GM12878 (cell line): ENCODE results near the gene CILP. TPM values are rescaled to one million over a fixed set of nuclear protein-coding genes. Genes with fewer than 3 reads are reported as not detected.

ENCODE experiments used
- BACH1 ChIP-seq: fragments of 450-650 bp; IDR thresholded peaks from 2 replicates; pipeline ENCODE4 v1.6.1; 2017; ENCODE audit warnings: mild to moderate bottlenecking, borderline replicate concordance
- BCL3 ChIP-seq: IDR thresholded peaks from 2 replicates; pipeline ENCODE4 v1.6.1; 2011; ENCODE audit warnings: borderline replicate concordance, low read depth, mild to moderate bottlenecking, moderate library complexity, low read length; ENCODE audit not compliant: insufficient read depth, poor library complexity, severe bottlenecking
- DPF2 ChIP-seq: fragments of 450-650 bp; IDR thresholded peaks from 2 replicates; pipeline ENCODE4 v1.6.1; 2017; ENCODE audit warnings: mild to moderate bottlenecking
- EED ChIP-seq: sonication (generic); IDR thresholded peaks from 2 replicates; pipeline ENCODE4 v1.6.1; 2016; ENCODE audit warnings: antibody characterized with exemption, low read depth
- EP300 ChIP-seq, 2 experiments: fragments of 150-350 bp in 1 of 2; IDR thresholded peaks; 2 replicates each; pipeline ENCODE4 v1.6.1; 2011 to 2012; ENCODE audit warnings: low read depth in 2 of 2, low read length in 2 of 2, borderline replicate concordance in 1 of 2, improper control_type of control experiment in 1 of 2, inconsistent platforms in 1 of 2; ENCODE audit not compliant: control insufficient read depth in 1 of 2
- GATAD2B ChIP-seq: fragments of 450-650 bp; conservative IDR thresholded peaks from 2 replicates; pipeline ENCODE4 v1.6.1; 2017; ENCODE audit warnings: low read depth, mild to moderate bottlenecking, moderate library complexity
- KAT2A ChIP-seq: conservative IDR thresholded peaks from 2 replicates; pipeline ENCODE4 v1.6.1; 2011; ENCODE audit warnings: low read depth, low read length; ENCODE audit not compliant: control insufficient read depth
- KLF5 ChIP-seq: fragments of 450-650 bp; IDR thresholded peaks from 2 replicates; pipeline ENCODE4 v1.6.1; 2014; ENCODE audit warnings: mild to moderate bottlenecking; ENCODE audit not compliant: partially characterized antibody
- MTA2 ChIP-seq: fragments of 450-650 bp; IDR thresholded peaks from 2 replicates; pipeline ENCODE4 v1.6.1; 2016; ENCODE audit warnings: low read depth, mild to moderate bottlenecking, moderate library complexity
- NBN ChIP-seq: fragments of 450-650 bp; IDR thresholded peaks from 2 replicates; pipeline ENCODE4 v1.6.1; 2016
- NFXL1 ChIP-seq: fragments of 450-650 bp; IDR thresholded peaks from 2 replicates; pipeline ENCODE4 v1.6.1; 2017; ENCODE audit warnings: antibody characterized with exemption, mild to moderate bottlenecking, borderline replicate concordance
- NR2C1 ChIP-seq: fragments of 450-650 bp; IDR thresholded peaks from 2 replicates; pipeline ENCODE4 v1.6.1; 2017; ENCODE audit warnings: antibody characterized with exemption, mild to moderate bottlenecking, moderate library complexity
- POLR2A ChIP-seq: IDR thresholded peaks from 2 replicates; pipeline ENCODE4 v1.6.1; 2011; ENCODE audit warnings: low read depth, mild to moderate bottlenecking, low read length
- SIX5 ChIP-seq: IDR thresholded peaks from 2 replicates; pipeline ENCODE4 v1.6.1; 2011; ENCODE audit warnings: mild to moderate bottlenecking, low read depth, low read length, moderate library complexity; ENCODE audit not compliant: severe bottlenecking
- SMAD1 ChIP-seq: fragments of 450-650 bp; IDR thresholded peaks from 2 replicates; pipeline ENCODE4 v1.6.1; 2018; ENCODE audit warnings: mild to moderate bottlenecking, low read depth; ENCODE audit not compliant: partially characterized antibody
- SP1 ChIP-seq: IDR thresholded peaks from one replicate; pipeline ENCODE4 v1.6.1; 2011; ENCODE audit warnings: low read depth, low read length
- SREBF2 ChIP-seq: IDR thresholded peaks from 2 replicates; pipeline ENCODE4 v1.6.1; 2012; ENCODE audit warnings: mild to moderate bottlenecking, low read length
- STAT1 ChIP-seq: fragments of 450-650 bp; conservative IDR thresholded peaks from 2 replicates; pipeline ENCODE4 v1.6.1; 2014; ENCODE audit warnings: antibody characterized with exemption, mild to moderate bottlenecking
- YY1 ChIP-seq: IDR thresholded peaks from 2 replicates; pipeline ENCODE4 v1.6.1; 2011; ENCODE audit warnings: low read depth, mild to moderate bottlenecking, low read length
- ZNF384 ChIP-seq: IDR thresholded peaks from 2 replicates; pipeline ENCODE4 v1.6.1; 2012; ENCODE audit warnings: low read depth, mild to moderate bottlenecking, low read length, improper control_type of control experiment, borderline replicate concordance
- polyA plus RNA-seq, 11 experiments: library from polyadenylated mRNA; depleted of rRNA in 4 of 11; unstranded in 6 of 11; stranded (reverse) in 5 of 11; fragments of >200 nt; fragmentation: Nextera tagmentation in 4 of 11; fragmentation: Illumina TruSeq in 1 of 11; extraction: Ambion mirVana in 4 of 11; extraction: Trizol in 1 of 11; gene quantifications; 1 replicate in 1 of 11; 2 replicates in 10 of 11; pipeline versions ENCODE4 v1.2.1 to v1.2.3, GENCODE V29; 2011 to 2016; ENCODE audit warnings: inconsistent platforms in 2 of 11, missing spikeins in 2 of 11, low read depth in 1 of 11
- total RNA-seq, 4 experiments: library from RNA; depleted of rRNA in 3 of 4; stranded (reverse); fragments of >200 nt in 3 of 4; fragmentation: Illumina TruSeq in 1 of 4; extraction: Trizol in 1 of 4; gene quantifications; 2 replicates each; pipeline versions ENCODE4 v1.2.1 to v1.2.3, GENCODE V29; 2013 to 2021
- TF ChIP-seq, protein P1 (sequence below): fragments of 450-650 bp; IDR thresholded peaks from 2 replicates; pipeline ENCODE4 v1.6.1; 2018; ENCODE audit warnings: mild to moderate bottlenecking, low read depth, moderate library complexity; ENCODE audit not compliant: partially characterized antibody
- TF ChIP-seq, protein P2 (sequence below): IDR thresholded peaks from 2 replicates; pipeline ENCODE4 v1.6.1; 2012; ENCODE audit warnings: low read length, inconsistent platforms

The CILP gene
- total and polyA plus RNA-seq, 10 of the 15 experiments (the other 5 are each of a cell fraction or from before 2014, with no cell fraction given), result 0.03 to 0.06 (median 0.04) TPM; not detected in 4

GRCh38 chr15:65184868-65185717 is 26.2 kb downstream of the CILP start, which contains the start of gene CLPX (continued):
- TF ChIP-seq, protein P1, sequence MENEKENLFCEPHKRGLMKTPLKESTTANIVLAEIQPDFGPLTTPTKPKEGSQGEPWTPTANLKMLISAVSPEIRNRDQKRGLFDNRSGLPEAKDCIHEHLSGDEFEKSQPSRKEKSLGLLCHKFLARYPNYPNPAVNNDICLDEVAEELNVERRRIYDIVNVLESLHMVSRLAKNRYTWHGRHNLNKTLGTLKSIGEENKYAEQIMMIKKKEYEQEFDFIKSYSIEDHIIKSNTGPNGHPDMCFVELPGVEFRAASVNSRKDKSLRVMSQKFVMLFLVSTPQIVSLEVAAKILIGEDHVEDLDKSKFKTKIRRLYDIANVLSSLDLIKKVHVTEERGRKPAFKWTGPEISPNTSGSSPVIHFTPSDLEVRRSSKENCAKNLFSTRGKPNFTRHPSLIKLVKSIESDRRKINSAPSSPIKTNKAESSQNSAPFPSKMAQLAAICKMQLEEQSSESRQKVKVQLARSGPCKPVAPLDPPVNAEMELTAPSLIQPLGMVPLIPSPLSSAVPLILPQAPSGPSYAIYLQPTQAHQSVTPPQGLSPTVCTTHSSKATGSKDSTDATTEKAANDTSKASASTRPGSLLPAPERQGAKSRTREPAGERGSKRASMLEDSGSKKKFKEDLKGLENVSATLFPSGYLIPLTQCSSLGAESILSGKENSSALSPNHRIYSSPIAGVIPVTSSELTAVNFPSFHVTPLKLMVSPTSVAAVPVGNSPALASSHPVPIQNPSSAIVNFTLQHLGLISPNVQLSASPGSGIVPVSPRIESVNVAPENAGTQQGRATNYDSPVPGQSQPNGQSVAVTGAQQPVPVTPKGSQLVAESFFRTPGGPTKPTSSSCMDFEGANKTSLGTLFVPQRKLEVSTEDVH, result no peak
- no peak for TF ChIP-seq KAT2A
- peak; percentile 96 for TF ChIP-seq NR2C1
- TF ChIP-seq GATAD2B, result no peak
- TF ChIP-seq BCL3, result no peak
- TF ChIP-seq SIX5, result peak; percentile 83
- no peak for TF ChIP-seq SREBF2
- peak; percentile 92 for TF ChIP-seq POLR2A
- no peak for TF ChIP-seq NFXL1
- TF ChIP-seq, protein P2, sequence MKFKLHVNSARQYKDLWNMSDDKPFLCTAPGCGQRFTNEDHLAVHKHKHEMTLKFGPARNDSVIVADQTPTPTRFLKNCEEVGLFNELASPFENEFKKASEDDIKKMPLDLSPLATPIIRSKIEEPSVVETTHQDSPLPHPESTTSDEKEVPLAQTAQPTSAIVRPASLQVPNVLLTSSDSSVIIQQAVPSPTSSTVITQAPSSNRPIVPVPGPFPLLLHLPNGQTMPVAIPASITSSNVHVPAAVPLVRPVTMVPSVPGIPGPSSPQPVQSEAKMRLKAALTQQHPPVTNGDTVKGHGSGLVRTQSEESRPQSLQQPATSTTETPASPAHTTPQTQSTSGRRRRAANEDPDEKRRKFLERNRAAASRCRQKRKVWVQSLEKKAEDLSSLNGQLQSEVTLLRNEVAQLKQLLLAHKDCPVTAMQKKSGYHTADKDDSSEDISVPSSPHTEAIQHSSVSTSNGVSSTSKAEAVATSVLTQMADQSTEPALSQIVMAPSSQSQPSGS, result no peak
- no peak; the same call in 1 of the 2 replicates for TF ChIP-seq DPF2
- TF ChIP-seq KLF5, result no peak
- 0 out of 2 replicates have a peak, but pooled peaks have one; percentile 21 for TF ChIP-seq EED
- TF ChIP-seq EP300 (IDR thresholded peaks at IDR 0.05; ENCODE audit: borderline replicate concordance in 1 of 2, control insufficient read depth in 1 of 2, low read depth in 2 of 2, low read length in 2 of 2), result no peak
- TF ChIP-seq SP1, result peak; percentile 11
- peak; percentile 49; the same call in 1 of the 2 replicates for TF ChIP-seq NBN
- peak; percentile 52 for TF ChIP-seq YY1
- peak; percentile 25; the same call in 1 of the 2 replicates for TF ChIP-seq BACH1
- no peak for TF ChIP-seq STAT1
- TF ChIP-seq MTA2, result no peak; the same call in 1 of the 2 replicates
- TF ChIP-seq ZNF384, result no peak
- no peak for TF ChIP-seq SMAD1
